Astrocyte (in vitro differentiated cells and primary cell): ENCODE data around the gene EEF2K.

Experiments
- EZH2 ChIP-seq: IDR thresholded peaks from 2 replicates; pipeline ENCODE4 v1.6.1; 2012; ENCODE audit warnings: mild to moderate bottlenecking, low read length, inconsistent platforms; ENCODE audit not compliant: insufficient read depth
- TF ChIP-seq, protein P1 (sequence below): IDR thresholded peaks from 2 replicates; pipeline ENCODE4 v1.5.1; 2011; ENCODE audit warnings: low read depth, mild to moderate bottlenecking, inconsistent platforms, low read length, moderate library complexity; ENCODE audit not compliant: insufficient read depth

DNA sequence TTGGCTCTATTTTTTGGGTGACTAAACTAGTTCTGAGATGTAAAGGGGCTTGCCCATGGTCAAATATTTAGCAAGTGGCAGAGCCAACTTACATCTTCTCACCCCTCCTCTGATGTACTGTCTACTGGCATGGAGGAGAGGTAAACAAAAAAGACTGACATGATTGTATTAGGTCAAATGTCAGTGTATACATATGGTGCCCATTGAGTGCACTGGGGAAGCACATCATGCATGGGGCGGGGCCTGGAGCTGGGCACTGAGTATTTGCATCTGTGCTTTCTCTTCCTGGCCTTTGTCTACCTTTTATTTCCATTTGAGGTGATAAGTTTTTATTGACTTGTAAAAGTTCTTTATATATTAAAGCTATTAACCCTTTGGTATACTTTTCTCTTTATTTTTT lies 68.8 kb downstream of the EEF2K start:
- no peak for TF ChIP-seq EZH2
- TF ChIP-seq, protein P1, sequence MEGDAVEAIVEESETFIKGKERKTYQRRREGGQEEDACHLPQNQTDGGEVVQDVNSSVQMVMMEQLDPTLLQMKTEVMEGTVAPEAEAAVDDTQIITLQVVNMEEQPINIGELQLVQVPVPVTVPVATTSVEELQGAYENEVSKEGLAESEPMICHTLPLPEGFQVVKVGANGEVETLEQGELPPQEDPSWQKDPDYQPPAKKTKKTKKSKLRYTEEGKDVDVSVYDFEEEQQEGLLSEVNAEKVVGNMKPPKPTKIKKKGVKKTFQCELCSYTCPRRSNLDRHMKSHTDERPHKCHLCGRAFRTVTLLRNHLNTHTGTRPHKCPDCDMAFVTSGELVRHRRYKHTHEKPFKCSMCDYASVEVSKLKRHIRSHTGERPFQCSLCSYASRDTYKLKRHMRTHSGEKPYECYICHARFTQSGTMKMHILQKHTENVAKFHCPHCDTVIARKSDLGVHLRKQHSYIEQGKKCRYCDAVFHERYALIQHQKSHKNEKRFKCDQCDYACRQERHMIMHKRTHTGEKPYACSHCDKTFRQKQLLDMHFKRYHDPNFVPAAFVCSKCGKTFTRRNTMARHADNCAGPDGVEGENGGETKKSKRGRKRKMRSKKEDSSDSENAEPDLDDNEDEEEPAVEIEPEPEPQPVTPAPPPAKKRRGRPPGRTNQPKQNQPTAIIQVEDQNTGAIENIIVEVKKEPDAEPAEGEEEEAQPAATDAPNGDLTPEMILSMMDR, result no peak
